SW 1271 (cell line): ENCODE results near the gene CTNNA2.

ENCODE experiments used
- DNase-seq, 2 experiments: peaks; one replicate each; lab custom pipeline; 2025; lab: John Stamatoyannopoulos, UW

CTNNA2 gene

DNA sequence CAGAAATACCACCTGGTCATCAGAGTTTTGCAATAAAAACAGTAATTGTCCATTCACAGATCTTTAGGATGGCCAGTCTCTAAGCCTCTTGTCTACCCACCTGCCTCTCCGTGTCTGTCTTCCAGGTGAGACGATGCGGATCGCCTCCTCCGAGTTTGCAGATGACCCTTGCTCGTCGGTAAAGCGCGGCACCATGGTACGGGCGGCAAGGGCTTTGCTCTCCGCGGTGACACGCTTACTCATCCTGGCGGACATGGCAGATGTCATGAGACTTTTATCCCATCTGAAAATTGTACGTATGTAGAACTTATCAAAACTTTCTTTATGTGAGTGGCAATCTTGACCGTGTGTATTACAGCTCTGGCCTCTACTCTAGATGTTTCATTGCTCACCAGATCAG, 345.0 kb downstream of the CTNNA2 start:
- no peak for DNase-seq

DNA sequence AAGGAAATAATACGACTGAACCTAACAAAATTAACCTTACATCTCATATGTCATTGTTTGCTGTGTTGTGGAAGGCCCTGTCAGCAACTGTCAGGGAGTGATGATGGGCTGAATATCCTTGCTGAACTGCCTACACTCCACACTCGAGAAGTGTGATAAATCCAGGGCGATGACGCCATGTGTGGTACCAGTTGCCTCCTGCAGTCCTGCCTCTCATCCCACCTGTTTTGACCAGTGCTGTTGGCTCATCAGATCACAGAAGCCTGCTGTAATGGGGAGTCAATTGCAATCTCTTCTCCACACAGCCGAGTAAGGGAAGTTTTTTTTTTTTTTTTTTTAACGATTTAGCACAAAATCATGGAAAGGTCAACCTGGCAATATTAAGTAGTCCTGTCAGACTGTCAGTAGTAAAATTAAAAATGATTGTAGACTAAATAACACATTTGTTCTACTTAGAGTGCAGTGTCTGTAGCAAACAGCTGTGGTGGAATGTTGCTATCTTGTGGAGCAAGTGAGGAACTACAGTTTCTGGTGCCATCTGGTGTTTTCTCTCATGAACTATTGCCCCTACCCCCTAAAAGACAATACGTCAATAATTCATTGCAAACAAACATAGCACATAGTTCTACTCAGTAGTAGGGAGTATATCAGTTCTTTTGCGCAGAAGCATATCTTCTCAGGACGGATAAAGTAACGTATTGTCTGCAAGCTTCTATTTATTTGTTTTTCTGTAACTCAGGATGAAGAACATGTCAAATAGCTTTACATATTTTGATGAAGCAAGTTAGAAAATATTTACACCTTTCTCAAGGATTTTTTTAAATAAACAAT, 347.6 kb downstream of the CTNNA2 start:
- peak in 1 of 2 experiments; percentile 28 for DNase-seq

DNA sequence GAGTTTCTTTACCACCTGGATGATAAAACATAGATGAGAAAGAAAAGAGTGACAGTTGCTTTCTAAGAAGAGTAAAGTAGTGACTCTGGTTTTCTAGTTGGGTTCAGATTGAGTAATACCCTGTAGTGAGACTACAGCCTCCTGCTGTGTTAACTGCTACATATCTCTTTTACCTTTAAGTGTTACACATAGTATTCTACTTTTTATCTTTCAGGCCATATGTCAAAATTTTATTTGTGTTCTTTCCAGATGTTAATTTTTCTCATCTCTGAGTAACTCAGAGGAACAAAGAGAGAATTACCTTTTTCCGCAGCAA, 348.2 kb downstream of the CTNNA2 start:
- no peak for DNase-seq

DNA sequence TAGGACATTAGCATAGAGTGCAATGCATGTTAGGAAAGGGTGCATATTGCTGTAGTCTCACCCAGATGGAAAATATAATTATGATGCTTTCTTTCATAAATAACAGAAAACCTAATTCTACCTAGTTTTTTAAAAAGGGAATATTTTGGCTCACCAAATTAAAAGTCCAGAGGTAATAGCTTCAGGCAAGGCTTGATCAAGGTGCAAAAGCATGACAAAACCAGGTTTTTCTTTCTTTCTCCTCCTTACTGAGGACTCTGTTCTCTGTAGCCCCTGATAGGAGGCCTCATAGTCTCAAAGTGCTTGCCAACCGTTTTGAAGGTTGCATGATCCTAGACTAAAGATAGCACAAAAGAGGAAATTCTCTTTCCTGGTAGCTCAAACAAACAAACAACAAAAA, 349.9 kb downstream of the CTNNA2 start:
- no peak for DNase-seq

DNA sequence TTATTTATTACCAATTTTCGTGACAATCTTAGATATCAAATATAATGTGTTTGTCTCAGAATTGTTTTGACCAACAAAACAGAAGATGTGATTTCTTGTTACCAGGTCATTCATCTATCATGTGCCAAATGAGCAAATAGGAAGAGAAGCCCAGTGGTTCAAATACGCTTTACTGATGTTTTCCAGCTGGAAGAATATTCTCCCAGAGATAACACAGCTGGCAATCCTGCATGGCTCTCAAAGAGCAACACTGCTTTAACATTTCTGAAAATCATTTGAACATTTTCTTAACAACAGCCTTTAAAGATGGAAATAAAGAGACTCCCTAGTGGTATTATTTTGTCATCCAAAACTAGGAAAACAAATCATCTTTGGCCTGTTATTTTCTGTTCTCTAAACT, 359.8 kb downstream of the CTNNA2 start:
- no peak for DNase-seq

DNA sequence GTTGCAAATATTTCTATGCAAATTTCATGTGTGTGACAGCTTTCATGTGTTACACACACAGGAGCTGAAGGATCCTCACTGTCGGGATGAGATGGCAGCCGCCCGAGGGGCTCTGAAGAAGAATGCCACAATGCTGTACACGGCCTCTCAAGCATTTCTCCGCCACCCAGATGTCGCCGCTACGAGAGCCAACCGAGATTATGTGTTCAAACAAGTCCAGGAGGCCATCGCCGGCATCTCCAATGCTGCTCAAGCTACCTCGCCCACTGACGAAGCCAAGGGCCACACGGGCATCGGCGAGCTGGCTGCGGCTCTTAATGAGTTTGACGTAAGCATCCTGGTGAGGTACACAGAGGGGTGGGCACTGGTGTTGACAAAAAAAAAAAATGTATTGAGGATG, 361.2 kb downstream of the CTNNA2 start:
- DNase-seq = no peak

DNA sequence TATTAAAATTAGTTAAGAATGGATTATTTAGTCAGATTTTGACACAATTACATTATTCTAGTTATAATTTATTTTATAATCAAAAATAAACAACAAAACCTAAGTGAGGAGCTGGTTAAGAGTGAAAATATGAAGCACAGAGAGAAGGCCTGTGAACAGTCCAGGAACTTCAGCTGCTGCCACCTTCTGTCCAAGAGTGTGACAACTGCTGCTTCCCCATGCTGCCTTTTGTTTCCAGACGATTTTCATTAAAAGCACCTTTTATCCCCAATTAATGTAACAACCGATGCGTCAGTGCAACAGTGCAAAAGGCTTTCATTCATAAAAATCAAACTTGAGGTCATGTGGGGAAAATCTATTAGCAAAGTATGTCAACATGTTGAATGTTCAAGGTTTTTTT, 363.6 kb downstream of the CTNNA2 start:
- peak in 1 of 2 experiments; percentile 17 for DNase-seq

DNA sequence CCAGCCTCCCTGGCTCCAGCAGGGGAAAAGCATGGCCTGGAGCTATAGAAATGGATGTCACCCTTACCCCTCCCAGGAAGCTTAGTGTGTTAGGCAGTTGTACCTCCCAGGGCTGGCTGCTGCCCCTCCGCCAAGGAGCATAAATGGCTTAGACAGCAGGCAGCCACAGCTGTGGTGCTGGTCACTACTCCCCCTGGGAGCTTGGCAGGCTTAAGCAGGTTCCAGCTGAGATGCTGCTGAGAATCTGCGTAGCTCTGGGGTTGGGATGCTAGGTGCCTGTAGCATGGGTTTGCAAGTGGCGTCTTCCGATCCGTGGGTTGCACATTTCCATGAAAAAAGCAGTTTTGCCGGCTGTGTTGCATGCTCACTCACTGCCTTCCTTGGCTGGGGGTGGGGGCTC, 369.7 kb downstream of the CTNNA2 start:
- DNase-seq = no peak

DNA sequence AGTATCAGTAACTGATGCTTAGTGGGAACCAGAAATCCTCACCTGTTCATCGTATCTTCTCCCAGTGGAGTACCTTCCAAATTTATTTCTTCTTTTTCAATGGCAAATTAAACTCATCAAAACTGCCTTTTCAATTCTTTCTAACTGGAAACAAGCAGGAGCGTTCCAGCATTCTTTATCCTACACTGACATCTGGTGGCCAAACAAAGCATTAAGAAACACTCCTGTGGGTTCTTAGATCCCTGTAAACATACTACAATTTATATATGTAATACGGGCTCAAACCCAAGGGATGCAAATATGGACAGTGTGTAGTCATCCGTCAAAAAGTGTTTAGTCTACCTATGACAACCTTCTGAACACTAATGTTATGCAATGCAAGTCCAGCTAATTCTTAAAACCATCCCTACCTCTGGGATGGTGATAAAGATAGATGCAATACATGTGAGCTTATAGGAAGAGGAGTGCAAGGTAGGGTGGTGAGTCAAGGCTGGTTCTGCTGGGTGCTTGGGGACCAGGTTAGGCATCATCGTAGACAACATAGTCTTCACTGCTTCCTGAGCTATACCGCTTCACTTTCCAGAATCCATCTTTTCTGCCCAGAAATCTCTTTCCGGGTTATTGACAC, 375.0 kb downstream of the CTNNA2 start:
- DNase-seq = peak; percentile 6 to 59

DNA sequence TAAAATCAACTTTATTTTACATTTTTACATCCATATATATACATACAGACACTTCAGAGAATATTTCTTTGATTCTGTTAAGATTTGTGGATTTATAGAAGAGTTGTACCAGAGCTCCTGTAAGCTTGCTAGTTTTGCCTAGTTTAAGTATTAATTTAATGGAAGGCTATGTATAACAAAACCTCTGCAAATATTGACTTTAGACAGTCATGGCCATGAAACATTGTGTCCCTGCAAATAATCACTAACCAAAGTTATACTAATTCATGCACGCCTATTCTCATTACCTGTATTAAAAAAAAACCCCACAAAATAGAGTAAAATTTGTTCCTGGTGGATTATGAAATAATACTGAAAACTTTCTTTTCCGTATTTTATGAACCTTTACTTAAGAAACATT, 379.3 kb downstream of the CTNNA2 start:
- DNase-seq = no peak

DNA sequence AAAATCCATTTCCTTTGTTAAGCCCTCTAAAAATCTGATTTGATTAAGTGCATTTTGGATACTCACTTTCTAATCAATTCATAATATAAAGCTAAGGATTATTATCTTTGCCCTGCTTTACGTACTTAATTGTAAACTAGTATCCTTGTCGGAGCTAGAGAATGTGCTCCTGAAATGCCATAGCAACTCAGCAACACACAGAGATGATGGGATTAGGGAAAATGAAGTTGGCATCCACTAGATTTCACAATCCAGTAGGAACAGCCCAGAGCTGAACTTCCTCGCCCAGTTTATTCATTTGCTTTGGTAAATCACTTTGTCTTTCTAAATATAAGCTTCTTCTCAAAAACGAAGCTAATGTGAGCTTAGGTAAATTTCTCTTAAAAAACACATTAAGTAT, 386.3 kb downstream of the CTNNA2 start:
- no peak for DNase-seq

DNA sequence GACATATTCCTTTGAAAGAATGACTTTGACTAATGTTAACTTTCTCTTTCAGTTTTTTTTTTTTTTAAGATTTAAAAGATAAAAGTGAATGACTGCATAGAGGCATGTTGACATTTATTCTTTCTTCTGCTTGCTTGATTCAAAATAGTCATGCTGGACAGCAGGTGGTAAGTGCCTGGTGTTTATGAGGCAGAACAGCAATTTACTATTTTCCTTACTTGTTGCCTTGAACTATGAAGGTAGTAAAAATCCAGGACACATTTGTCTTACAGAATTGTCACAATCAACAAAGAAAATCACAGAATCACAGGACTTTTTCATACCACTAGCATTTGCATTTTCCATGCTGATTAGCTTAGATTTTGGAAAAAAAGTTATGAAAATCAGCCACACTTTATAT, 388.3 kb downstream of the CTNNA2 start:
- DNase-seq = no peak

DNA sequence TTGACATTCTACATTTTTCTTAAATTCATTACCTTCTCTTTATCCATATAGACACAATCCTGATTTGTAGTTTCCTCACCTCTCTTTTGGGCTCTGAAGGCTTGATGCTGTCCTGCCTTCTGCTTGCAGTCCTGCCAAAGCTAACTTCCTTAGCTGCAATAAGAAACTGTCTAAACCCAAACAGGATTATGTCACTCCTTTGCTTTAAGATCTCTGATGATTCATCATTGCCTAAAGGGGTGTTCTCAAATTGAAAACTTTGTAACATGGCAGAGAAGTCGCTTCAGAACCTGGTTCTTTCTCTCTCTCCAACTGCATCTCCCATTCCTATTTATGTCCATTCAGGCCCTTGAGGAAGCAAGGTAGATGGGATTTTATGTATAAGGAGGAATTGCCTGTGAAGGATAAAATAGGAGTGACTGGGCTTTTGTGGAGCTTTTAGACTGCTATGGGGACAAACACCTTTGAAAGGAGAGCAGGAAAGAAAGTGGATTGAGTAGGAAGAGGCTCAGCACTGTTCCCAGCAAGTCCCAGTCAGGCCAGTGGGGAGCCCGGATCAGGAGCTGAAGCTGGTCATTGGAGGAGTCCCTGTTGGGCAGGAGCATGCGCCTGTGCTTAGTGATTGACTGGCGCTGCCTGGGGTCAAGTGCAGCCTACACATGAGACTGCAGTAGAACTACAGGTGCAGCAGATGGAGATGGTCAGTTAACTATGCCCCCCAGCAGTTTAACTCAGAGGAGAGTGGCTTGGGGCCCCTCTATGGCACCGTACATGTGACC, 390.6 kb downstream of the CTNNA2 start:
- no peak for DNase-seq

DNA sequence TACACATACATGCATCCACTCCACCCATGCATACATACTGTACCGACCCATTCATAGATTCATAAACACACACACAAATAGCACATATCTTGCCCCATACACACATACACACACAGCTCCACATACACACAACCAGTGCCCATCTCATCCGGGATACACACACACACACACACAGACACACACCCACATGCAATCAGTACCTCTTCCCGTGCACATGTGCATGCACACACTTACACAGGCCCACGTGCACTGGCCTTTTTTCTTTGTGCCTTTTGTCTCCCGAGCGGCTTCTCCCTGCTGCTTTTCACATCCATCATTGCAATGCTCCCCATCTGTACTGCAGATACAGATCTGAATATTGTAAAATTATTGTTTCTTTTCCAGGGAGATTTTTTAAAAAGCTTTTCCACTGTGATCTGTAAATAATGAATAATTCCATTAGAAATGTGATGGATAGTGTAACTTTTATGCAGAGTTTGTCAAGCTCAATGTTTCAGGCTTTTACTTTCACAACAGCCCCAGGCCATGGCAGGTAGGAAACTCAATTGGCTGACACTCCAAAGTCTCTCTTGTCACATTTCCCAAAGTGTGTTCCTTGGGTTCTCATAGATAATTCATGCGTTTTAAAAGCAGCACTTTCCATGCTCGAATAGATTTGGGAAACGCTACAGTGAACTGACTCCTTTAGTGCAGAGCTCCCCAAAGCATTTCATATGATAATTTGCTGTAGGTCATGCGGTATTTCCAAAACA, 393.5 kb downstream of the CTNNA2 start:
- DNase-seq = no peak

DNA sequence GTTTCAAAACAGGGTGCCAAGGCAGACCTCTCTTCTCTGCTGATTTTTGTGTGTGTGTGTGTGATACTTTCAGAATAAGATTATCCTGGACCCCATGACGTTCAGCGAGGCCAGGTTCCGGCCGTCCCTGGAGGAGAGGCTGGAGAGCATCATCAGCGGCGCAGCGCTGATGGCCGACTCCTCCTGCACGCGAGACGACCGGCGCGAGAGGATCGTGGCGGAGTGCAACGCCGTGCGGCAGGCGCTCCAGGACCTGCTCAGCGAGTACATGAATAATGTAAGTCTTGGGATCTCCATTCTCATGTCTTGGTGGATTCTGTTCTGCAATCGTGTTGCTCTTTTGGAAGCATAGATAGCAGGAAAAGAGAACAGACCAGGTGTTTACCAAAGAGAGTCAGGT, 396.7 kb downstream of the CTNNA2 start:
- no peak for DNase-seq

DNA sequence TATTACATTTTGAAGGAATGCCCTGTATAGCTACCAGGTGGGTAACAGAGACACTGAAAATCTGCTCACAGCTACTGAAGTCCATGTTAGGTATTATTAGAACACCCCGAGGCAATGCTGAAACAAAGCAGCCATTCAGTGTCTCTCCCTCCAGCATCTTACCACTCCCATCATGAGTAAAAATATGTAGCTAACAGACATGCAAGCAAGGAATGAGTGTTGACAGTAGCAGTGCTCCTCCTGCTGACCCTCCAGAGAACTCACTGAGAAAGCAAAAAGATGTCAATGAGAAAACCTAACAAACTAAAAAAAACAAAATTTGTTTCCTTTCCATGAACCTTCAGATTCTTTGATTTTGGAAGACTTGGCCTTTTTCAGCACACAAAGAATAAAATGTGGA, 397.8 kb downstream of the CTNNA2 start:
- DNase-seq = no peak

DNA sequence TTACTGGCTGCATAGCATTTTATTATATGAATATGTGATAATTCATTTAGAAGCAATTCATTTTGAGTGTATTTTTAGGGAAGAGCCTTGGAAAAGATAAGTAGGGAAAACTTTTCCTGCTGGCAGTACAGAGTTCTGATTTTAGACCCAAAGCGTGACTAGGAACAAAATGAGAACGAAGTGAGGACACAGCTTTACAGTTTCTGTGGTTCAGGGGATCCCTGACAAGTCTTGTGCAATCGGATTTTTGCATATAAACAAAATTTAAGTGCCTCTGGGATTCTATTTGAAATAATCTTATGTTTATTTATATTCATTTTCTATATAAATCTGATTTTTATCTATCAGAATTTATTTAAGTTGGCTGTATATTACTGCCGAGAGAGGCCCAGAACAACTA, 402.6 kb downstream of the CTNNA2 start:
- DNase-seq = no peak

DNA sequence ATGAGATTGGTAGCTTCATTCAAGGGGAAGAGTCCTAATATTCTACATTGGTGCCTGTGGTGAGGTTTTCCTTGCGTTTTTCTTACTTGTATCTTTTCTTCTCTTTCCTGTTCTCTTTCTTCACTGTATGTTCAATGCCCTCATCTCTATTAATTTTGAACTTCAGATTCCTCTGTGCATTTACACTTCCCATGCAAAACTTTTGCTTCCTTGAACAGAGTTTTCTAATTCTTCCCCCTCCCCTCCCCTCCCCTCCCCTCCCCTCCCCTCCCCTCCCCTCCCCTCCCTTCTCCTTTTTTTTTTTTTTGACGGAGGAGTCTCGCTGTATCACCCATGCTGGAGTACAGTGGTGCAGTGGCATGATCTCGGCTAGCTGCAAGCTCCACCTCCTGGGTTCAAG, 403.4 kb downstream of the CTNNA2 start:
- DNase-seq = no peak

DNA sequence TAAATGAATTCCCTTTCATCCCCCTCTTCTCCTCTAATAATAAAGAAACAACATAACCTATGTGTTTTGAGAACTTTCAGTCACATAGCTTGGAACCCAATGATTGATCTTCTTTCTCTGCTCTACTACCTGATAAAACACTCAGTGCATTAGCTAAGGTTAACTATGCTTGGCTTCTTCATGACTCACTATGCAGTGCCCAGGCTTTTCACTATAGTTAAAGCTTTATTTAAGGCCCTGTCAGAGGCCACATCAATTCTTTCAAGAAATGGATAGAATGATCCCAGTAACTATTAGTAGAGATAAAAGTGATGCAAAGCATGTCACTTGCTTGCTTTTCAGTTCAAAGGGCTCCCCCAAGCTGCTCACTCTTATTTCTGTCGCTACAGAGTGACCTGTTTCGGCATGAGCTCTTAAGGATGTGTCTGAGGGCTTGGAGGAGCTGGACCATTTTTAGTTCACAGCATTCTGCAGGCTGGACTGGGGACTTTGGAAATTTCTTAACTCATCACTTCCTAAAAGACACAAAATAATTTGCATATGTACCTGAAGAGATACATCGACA, 407.7 kb downstream of the CTNNA2 start:
- no peak for DNase-seq

DNA sequence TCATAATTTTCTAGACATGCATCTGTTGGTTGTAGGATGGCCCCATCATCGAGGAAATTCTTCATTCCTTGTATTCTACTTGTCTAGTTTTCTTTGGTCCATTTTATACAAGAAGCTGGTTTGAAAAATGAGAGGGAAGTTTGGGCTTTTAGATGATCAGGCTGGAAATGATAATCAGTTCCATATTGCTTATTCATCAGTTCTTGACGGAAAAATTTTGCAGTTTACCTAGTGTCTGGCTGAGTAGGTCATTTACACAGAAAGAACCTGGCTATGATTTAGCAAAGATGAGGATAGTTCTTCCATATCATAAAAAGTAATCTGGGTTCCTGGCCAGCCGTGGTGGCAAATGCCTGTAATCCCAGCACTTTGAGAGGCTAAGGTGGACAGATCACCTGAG, 416.8 kb downstream of the CTNNA2 start:
- no peak for DNase-seq

DNA sequence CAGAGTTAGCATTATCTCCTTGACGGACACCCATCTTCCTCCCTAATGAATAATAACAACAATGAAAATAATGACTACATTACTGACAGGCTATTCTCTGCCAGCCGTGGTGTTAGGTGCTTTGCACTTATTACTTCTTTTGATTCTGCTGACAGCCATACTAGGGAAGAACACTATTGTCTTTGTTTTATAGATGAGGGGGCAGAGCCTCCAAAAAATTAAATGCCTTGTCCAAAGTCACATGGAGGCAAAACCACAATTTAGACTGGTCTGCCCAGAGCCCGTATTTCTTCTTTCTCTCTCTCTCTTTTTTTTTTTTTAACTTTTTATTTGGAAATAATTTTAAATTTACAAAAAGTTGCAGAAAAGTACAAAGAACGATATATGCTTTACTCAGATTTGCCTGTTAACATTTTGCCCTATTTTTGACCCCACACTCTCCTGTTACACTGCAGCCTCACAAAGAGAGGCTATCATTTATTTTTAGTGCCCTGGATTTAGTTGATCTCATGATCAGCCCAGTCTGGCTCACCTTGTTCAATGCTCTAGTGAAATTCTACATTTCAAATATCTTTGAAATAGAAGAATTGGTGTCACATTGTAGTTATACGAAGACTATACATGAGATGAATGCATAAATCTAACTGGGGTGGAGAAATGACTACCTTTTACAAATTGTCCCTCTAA, 422.3 kb downstream of the CTNNA2 start:
- DNase-seq = no peak
